Measurements from ENCODE around the gene SPAG5.

SPAG5 gene

GRCh38 chr17:28641579-28641978 is 42.8 kb upstream of the SPAG5 start:
- DNase-seq (ENCODE audit: low read depth): no peak
- no peak for TF ChIP-seq CTCF (IDR thresholded peaks at IDR 0.05; ENCODE audit: insufficient read depth, low read depth, low read length, missing control alignments)
- H3K4me3 ChIP-seq (ENCODE audit: low read length): no peak overlapping the region

- H3K4me3 ChIP-seq (ENCODE audit: low read length): no peak overlapping the region
- TF ChIP-seq CTCF (IDR thresholded peaks at IDR 0.05; ENCODE audit: insufficient read depth, low read depth, low read length, missing control alignments): no peak
- DNase-seq (ENCODE audit: low read depth): peak; percentile 48
These were observed 36.7 kb upstream of the SPAG5 start for GRCh38 chr17:28635506-28635905.

GRCh38 chr17:28634206-28634865 is 35.5 kb upstream of the SPAG5 start:
- DNase-seq (ENCODE audit: low read depth): peak; percentile 46
- H3K4me3 ChIP-seq (ENCODE audit: low read length): no peak overlapping the region
- TF ChIP-seq CTCF (IDR thresholded peaks at IDR 0.05; ENCODE audit: insufficient read depth, low read depth, low read length, missing control alignments): no peak

GRCh38 chr17:28626818-28627217 is 28.0 kb upstream of the SPAG5 start:
- no peak overlapping the region for H3K4me3 ChIP-seq (ENCODE audit: low read length)
- TF ChIP-seq CTCF (IDR thresholded peaks at IDR 0.05; ENCODE audit: insufficient read depth, low read depth, low read length, missing control alignments): no peak
- DNase-seq (ENCODE audit: low read depth): no peak

GRCh38 chr17:28624148-28624547 is 25.3 kb upstream of the SPAG5 start:
- DNase-seq (ENCODE audit: low read depth): no peak
- TF ChIP-seq CTCF (IDR thresholded peaks at IDR 0.05; ENCODE audit: insufficient read depth, low read depth, low read length, missing control alignments): no peak
- H3K4me3 ChIP-seq (ENCODE audit: low read length): no peak overlapping the region

GRCh38 chr17:28623696-28624095 is 24.9 kb upstream of the SPAG5 start:
- no peak for TF ChIP-seq CTCF (IDR thresholded peaks at IDR 0.05; ENCODE audit: insufficient read depth, low read depth, low read length, missing control alignments)
- no peak for DNase-seq (ENCODE audit: low read depth)
- H3K4me3 ChIP-seq (ENCODE audit: low read length): no peak overlapping the region

- TF ChIP-seq CTCF (IDR thresholded peaks at IDR 0.05; ENCODE audit: insufficient read depth, low read depth, low read length, missing control alignments): no peak
- no peak for DNase-seq (ENCODE audit: low read depth)
- no peak overlapping the region for H3K4me3 ChIP-seq (ENCODE audit: low read length)
These were observed 23.4 kb upstream of the SPAG5 start for GRCh38 chr17:28622186-28622585.

Data from epithelial cell of esophagus (primary cell).